GM18873 (cell line): ENCODE measurements around the gene FAM13A.

Experiments used
- ATAC-seq: cut with Tn5 transposase; IDR thresholded peaks from one replicate; pipeline ENCODE4 v1.9.1; 2021; ENCODE audit warnings: mild to moderate bottlenecking, moderate library complexity, moderate number of reproducible peaks; ENCODE audit not compliant: unreplicated experiment, low FRiP score

Gene FAM13A

GRCh38 chr4:88755454-88755853 lies 301.5 kb downstream of the FAM13A start:
- ATAC-seq = no peak

GRCh38 chr4:88754796-88755195 lies 302.2 kb downstream of the FAM13A start:
- ATAC-seq = no peak

DNA sequence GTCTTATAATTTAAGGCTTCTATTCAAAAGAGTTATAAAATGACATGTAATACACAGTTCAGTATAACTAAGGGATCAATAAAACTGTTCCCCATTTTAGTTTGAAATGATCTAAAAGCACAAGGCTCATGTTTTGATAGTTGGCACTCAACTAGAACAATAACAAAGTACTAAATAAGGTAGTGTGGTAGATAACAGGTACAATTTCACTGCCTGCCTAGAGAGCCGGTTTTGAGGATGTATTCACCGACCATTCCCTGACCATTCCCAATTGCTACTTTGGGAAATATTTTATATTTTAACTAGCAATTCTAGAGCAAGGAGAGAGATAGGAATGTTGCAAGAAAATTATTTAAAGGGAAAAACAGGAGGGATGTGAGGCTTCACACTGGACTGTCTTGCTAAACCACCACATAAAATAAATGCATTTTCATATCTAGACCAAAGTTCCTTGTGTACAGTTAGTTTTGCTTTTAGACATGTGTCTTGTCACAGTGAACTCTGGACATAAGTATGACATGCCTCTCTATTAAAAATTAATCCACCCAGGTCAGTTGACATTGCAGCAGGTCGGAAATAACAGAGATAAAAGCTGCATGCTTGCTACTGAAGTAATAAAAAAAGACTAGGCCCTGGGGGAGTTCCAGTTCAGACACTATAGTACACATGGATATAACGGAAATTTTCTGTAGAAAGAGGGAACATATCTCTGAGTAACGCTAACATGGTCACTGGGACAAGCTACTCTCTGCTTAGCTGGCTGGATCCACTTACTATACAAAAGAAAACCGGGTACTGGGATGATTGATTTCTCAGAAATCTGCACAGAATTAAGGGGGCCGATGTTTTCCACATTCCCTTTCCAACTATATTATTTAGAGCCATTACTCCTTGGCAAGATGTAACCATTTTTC lies 303.1 kb downstream of the FAM13A start:
- ATAC-seq = no peak

GRCh38 chr4:88752754-88753153 lies 304.2 kb downstream of the FAM13A start:
- ATAC-seq = no peak

GRCh38 chr4:88752076-88752463 lies 304.9 kb downstream of the FAM13A start:
- ATAC-seq = no peak

GRCh38 chr4:88751258-88752075 lies 305.5 kb downstream of the FAM13A start:
- ATAC-seq = no peak

- ATAC-seq = no peak
Observed at GRCh38 chr4:88750369-88750768, 306.6 kb downstream of the FAM13A start.

DNA sequence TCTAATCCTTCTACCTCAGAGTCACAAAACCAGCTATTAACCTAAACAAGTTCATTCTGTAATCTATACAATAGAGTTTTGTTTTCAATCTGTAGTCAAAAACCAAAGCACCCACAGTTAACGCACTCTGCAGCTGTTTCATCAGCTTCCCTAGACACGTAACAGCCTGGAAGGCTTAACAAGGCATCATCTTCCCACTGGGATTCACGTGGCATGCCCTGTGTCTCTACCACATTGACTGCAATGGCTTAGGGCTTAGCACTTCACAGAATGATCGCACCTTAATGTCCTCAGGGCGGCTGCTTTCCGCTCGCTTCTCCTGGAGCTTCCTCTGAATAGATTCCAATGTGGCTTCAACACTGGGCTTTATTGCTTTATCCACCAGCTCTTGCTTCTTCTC lies 309.6 kb downstream of the FAM13A start:
- ATAC-seq = no peak

GRCh38 chr4:88746206-88746605 lies 310.8 kb downstream of the FAM13A start:
- no peak for ATAC-seq

- ATAC-seq = no peak
Observed at GRCh38 chr4:88745581-88746163, 311.3 kb downstream of the FAM13A start.

DNA sequence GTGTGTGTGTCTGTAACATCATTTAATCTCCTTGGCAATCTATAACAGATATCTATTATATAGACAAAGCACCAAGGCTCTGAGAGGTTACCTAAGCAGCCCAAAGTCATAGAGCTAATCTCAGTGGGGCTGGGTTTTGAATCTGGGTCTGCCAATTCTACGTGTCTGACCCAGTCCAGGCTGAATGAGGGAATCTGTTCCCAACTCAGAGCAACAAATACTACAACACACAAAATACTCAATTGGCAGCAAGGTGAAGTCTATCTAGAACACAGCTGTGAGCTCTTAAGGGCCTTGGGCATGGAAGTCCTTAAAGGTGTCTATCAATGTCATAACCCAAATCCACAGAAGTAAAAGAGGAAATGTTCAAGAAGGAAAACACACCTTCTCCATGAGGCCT lies 311.8 kb downstream of the FAM13A start:
- no peak for ATAC-seq

- ATAC-seq = no peak
Observed at GRCh38 chr4:88744609-88745008, 312.4 kb downstream of the FAM13A start.

DNA sequence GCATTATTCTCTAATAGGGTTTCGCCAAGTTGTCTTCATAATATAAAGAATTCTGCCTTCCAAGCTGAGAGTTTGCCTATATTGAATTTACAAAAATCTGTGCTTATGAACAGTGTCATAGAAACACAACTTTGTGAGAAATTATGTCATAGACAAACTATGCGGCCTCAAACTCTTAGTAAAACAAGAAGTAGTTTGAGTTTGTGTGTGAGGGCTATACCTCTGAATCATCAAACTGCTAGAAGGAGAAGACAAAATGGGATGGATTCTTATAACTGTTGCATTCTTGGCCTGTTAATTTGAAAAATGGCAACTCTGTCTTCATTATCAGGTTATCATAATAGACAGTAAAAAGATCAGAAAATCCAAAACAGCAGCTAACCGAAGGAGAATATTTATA lies 313.3 kb downstream of the FAM13A start:
- no peak for ATAC-seq

- no peak for ATAC-seq
Observed at GRCh38 chr4:88742561-88742960, 314.4 kb downstream of the FAM13A start.

DNA sequence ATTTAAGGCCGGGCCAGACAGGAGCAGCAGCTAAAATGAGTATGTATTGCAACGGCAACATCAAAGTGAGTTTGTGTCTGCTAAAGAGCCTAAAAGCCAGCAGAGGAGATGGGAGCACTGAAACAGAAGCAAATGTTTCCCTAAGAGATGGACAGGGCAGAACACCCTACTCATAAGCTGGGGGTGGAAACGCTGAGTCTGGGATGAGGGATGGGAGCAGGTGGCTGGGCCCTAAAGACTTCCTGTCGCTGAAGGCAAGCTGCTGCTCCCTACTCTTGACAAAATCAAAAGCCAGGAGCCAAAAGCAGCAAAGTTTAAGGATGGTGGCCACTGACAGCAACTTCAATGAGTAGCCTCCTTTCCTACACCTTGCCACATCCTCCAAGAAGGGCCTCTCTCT lies 318.8 kb downstream of the FAM13A start:
- ATAC-seq = no peak

- ATAC-seq = no peak
Observed at GRCh38 chr4:88737307-88737941, 319.6 kb downstream of the FAM13A start.

DNA sequence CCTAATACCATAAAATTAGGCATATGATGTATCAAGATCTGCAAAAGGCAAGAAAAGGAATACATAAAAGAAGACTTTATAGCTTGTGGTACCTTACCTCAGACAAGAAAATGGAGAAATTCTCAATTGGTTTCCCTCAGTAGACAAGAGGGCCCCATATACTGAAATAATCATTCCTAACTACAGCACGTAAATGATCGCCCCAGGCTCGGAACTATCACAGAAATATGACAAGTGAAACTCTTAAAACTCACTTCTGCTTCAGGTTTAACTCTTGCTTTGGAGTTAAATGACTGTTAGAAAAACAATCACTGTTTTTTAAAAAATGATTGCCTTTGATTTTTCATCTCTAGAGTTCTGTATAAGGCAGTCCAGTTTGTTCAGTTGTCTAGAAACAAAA lies 320.7 kb downstream of the FAM13A start:
- no peak for ATAC-seq

DNA sequence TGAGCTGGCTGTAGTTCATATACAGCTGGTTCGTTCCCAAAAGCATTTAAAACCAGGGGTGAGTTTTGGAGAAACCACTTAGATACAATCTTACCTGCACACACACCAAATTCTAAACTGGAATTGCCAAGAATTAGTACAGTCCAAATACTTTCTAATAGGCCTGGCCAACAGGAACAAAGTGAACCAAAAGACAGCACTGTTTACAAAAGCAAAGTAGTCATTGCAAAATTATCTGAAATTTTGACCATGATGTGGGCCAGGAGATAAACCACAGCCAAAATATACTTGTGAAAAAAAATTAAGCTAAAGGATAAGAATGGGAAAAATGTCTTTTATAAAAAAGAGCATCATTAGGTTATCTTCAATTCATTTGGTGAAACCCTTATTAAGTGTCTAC lies 321.4 kb downstream of the FAM13A start:
- ATAC-seq = no peak

DNA sequence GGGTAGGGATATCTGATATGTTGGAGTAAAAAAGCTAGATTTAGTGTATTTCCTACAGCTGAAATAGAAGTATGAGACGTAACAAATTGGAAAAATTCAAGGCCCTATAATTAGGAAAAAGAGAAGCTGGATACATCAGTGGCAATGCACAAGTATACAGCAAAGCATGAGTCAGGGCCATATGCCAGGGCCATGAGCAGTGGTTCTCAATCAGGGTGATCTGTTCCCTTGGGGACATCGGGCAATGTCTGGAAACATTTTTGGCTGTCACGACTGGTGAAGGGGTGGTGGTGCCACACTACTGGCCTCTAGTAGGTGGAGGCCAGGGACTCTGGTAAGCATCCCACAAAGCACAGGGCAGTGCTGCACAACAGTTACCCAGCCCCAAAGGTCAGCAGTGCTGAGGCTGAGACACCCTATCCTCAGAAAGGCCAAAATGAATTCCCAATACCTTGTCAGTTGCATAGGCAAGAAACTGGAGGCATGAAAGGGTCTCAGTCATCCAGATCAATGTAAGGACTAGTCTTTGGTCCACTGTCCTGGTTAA lies 322.5 kb downstream of the FAM13A start:
- ATAC-seq = no peak

GRCh38 chr4:88732714-88733368 lies 324.1 kb downstream of the FAM13A start:
- no peak for ATAC-seq
